Parietal lobe (tissue), 1 donor: ENCODE data around the gene FZD10. TPM values are rescaled to one million over a fixed set of nuclear protein-coding genes. Genes with fewer than 3 reads are reported as not detected.

Experiments used
- total RNA-seq: library from RNA; depleted of rRNA; stranded (reverse); fragments of >200 nt; gene quantifications from one replicate; pipeline ENCODE4 v1.2.3, GENCODE V29; 2014

Gene FZD10, protein sequence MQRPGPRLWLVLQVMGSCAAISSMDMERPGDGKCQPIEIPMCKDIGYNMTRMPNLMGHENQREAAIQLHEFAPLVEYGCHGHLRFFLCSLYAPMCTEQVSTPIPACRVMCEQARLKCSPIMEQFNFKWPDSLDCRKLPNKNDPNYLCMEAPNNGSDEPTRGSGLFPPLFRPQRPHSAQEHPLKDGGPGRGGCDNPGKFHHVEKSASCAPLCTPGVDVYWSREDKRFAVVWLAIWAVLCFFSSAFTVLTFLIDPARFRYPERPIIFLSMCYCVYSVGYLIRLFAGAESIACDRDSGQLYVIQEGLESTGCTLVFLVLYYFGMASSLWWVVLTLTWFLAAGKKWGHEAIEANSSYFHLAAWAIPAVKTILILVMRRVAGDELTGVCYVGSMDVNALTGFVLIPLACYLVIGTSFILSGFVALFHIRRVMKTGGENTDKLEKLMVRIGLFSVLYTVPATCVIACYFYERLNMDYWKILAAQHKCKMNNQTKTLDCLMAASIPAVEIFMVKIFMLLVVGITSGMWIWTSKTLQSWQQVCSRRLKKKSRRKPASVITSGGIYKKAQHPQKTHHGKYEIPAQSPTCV
- 0.31 TPM for total RNA-seq

DNA sequence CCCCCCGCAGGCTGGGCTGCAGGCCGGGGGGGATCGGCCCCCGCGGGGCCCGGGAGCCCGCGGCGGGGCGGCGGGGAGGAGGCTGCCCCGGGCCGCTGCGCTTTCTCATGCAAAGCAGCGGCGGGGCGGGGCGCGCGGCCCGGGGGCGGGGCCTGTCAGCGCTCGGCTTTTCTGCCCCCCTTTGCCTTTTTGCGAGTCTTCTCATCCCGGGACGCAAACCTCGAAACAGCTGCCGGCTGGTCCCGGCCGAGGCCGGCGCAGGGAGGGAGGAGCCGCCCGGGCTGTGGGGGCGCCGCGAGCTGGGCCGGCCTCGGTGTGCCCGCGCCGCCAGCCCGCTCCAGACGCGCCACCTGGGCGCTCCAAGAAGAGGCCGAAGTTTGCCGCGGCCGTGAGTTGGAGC, at the start of gene FZD10:
Gene FZD10, plus strand, starts transcription at position 198 of the 400 bp plus-strand sequence. CDS start 479 bp downstream, outside the sequence.

Other genes with a start within 250 kb of the FZD10 start
- not detected for gene PIWIL1, start 175.4 kb downstream of the FZD10 start, total RNA-seq